ENCODE results near the gene BHLHA15.

BHLHA15 gene

DNA sequence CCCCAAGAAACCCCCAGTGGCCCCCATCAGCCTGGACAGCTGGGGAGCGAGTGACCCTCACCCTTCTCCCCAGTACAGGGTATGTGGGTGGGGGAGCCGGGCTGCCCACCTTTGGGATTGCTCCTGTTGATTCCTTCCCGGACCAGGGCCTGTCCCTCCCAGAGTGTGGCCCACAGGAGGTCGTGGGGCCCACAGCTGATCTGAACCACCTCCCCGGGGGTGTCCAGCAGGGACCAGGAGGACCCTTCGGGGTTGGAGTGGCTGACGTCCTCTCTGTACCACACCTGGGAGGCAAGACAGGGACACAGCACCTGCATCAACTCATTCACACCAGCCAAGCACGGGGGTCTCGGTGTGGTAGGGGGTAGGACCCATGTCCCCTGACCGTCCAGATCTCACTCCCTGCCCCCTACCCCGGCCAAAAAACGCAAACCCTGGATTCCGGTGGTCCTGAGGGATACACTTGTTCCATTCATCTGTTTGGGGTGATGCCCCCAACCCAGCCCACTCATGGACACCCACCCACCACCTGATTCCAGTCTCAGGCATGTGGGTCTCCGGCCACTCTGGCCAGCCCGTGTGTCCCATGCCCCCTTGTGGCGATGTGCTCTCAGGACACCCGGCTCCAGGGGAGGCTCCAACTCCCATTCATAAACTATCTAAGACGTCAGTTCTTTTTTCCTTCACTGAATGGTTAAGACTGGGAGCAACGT, 29.9 kb downstream of the BHLHA15 start:
- in situ Hi-C loops (cut with HindIII; ENCODE audit: low sequenced_read_pairs): no loop called here

GRCh38 chr7:98241674-98242241, 30.5 kb downstream of the BHLHA15 start:
- in situ Hi-C loops (cut with HindIII; ENCODE audit: low sequenced_read_pairs): no loop called here

GRCh38 chr7:98242342-98242741, 31.1 kb downstream of the BHLHA15 start:
- in situ Hi-C loops (cut with HindIII; ENCODE audit: low sequenced_read_pairs): no loop called here

DNA sequence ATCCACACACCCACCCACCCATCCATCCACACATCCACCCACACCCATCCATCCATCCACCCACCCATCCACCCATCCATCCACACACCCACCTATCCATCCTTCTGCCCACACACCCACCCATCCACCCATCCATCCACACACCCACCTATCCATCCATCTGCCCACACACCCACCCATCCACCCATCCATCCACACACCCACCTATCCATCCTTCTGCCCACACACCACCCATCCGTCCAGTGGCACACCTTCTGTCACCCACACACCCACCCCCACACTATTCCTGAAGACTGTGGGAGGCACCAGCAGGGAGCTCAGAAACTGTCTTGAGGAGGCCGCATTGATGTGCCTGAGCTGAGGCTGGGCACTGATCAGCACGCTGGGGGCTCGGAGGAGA, 31.7 kb downstream of the BHLHA15 start:
- in situ Hi-C loops (cut with HindIII; ENCODE audit: low sequenced_read_pairs): no loop called here

DNA sequence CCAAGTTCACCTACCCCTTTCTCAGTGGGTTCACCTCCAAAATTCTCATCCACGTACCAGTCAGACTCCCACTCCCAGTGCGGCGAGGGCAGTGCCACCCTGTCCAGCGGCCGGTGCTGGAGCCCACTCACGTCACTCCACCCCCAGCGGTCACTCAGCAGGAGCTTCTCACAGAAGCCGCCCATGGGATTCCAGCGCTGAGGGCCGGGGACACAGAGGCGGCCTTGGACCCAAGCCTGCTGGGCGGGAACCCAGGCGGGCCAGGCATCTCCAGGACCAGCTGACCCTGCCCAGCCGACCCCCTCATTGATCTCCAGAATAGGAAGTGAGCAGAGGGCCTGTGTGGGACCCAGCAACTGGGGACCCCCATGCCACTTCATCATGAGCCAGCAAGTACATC, 33.6 kb downstream of the BHLHA15 start:
- in situ Hi-C loops (cut with HindIII; ENCODE audit: low sequenced_read_pairs): no loop called here

- in situ Hi-C loops (cut with HindIII; ENCODE audit: low sequenced_read_pairs): no loop called here
Observed at GRCh38 chr7:98248156-98248555, 36.9 kb downstream of the BHLHA15 start.

GRCh38 chr7:98249106-98249505, 37.9 kb downstream of the BHLHA15 start:
- in situ Hi-C loops (cut with HindIII; ENCODE audit: low sequenced_read_pairs): no loop called here

GRCh38 chr7:98250789-98251188, 39.5 kb downstream of the BHLHA15 start:
- in situ Hi-C loops (cut with HindIII; ENCODE audit: low sequenced_read_pairs): no loop called here

DNA sequence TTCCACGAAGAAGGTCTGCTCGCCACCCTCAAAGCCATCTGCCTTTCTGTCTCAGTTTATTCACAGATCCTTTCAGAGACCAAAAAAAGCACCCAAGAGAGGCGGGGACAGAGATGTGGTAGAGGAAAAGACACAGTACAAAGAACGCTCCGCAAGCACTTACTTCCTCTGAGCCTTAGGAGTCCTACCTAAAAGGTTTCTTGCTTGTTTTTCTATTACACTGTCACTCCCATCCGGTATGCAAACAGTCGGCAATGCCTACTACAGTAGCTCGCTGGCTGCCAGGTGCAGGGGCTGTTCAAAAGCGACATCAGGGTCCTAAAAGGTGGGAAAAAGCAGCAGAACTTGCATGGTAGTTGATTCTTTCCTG, 40.0 kb downstream of the BHLHA15 start:
- in situ Hi-C loops (cut with HindIII; ENCODE audit: low sequenced_read_pairs): no loop called here

DNA sequence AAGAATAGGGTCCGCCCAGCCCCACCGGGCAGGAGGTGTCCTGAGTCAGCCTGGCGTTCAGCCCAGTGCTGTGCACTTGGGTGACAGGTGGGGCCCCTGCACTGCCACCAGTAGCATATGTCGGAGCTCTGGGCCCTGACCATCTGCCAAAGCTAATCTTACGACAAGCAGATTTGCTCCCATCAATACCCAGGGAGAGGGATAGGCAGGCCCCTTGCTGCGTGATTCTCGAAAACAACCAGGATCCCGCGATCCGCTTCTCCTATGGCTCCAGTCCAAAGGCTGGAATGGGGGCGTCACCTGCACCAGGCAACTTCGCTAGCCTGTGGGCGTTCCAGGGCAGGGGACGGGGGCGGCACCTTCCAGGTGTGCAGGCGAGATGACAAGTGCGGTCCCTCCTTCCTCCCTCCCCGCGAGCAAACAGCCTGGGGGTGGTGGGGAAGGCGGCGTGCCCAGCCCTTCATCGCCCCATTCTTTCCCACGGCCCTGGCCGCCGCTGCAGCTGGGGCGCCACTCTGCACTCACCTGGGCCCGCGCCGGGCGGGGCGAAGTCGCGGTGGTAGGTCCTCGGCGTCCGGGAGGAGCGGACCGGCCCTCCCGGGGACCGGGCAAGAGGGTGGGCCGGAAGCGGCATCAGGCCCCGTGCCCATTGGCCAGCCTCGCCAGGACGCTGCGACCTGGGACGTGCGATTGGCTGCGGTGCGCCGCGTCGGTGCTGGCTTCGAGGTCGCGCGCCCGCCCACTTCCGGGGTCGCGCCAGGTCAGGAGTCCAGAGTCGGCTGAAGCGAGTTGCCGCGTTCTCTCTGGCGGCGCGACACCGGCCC, 40.6 kb downstream of the BHLHA15 start, which contains the start of gene TECPR1:
Gene TECPR1 (minus strand): TSS at position 632 of the 824 bp plus-strand sequence. CDS start 6,086 bp downstream, outside the sequence.
- in situ Hi-C loops (cut with HindIII; ENCODE audit: low sequenced_read_pairs): no loop called here

DNA sequence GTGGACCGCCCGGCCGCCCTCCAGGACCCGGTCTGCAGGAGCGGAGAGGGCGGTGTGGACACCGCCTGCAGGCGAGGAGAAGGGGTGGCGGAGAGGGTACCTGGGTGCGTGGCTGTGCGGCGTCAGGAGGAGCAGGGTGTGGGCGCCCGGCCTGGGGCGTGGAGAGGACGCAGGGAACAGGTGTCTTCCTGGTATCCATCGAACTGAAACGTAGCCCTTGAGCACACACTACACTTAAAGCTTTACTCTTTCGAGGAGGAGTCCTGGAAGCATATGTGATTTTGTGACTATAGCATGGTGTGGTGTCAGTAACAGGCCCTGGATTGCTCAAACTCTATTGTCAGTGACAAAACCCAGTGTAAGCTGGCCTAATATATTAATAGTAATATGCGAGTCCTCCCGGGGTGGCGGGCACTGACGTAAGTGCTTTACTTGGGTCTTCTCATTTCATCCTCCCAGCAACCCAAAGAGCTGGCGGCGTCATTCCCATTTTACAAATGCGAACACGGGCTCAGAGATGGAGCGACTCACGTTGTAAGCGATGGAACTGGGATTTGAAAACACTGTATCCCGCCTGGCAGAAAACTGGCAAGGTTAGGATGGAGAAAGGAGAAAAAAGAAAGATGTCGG, 41.3 kb downstream of the BHLHA15 start:
- in situ Hi-C loops (cut with HindIII; ENCODE audit: low sequenced_read_pairs): no loop called here

- in situ Hi-C loops (cut with HindIII; ENCODE audit: low sequenced_read_pairs): no loop called here
Observed at GRCh38 chr7:98254516-98254915, 43.3 kb downstream of the BHLHA15 start.

- in situ Hi-C loops (cut with HindIII; ENCODE audit: low sequenced_read_pairs): no loop called here
Observed at GRCh38 chr7:98254951-98255610, 43.8 kb downstream of the BHLHA15 start.

GRCh38 chr7:98256431-98256830, 45.2 kb downstream of the BHLHA15 start:
- in situ Hi-C loops (cut with HindIII; ENCODE audit: low sequenced_read_pairs): no loop called here

- in situ Hi-C loops (cut with HindIII; ENCODE audit: low sequenced_read_pairs): no loop called here
Observed at GRCh38 chr7:98257701-98258100, 46.5 kb downstream of the BHLHA15 start.

Measured in DLD1 (cell line).